ENCODE measurements around the gene CKMT1B.
"Not testable (repeated sequence)": the region's sequence is repeated elsewhere in the genome, so short reads cannot be mapped to it uniquely, and the experiment has no call there.

GRCh38 chr15:43589778-43590466 is 3.9 kb upstream of the CKMT1B start, which contains the start of gene PPIP5K1:
- not testable (repeated sequence) for TF ChIP-seq EZH2 (optimal IDR thresholded peaks at IDR 0.05; ENCODE audit: low read depth, low read length); CTCF (IDR thresholded peaks at IDR 0.05; ENCODE audit: low read length); EZH2phosphoT487 (IDR thresholded peaks at IDR 0.05; ENCODE audit: low read length)

Measured in MM.1S (cell line).